K562 (cell line): ENCODE data around the gene SAMD15. TPM values are rescaled to one million over a fixed set of nuclear protein-coding genes. Genes with fewer than 3 reads are reported as not detected.

Experiments
- BCL6 ChIP-seq: fragments of 250-450 bp; sonication (Bioruptor Pico); IDR thresholded peaks from 2 replicates; pipeline ENCODE4 v1.4.0; 2020
- BRCA1 ChIP-seq, 2 experiments: fragments of 450-650 bp in 1 of 2; sonication (generic) in 1 of 2; formaldehyde crosslinking in 1 of 2; IDR thresholded peaks; 2 replicates each; pipeline versions ENCODE4 v1.5.0 to v1.6.1; 2017 to 2020; ENCODE audit warnings: mild to moderate bottlenecking in 1 of 2, missing genetic modification reagents in 1 of 2
- CHD1 ChIP-seq: fragments of 200-600 bp; sonication (generic); IDR thresholded peaks from one replicate; pipeline ENCODE4 v1.6.1; 2012; ENCODE audit warnings: mild to moderate bottlenecking, moderate library complexity, low read length, inconsistent platforms
- DPF2 ChIP-seq: fragments of 450-650 bp; IDR thresholded peaks from 2 replicates; pipeline ENCODE4 v1.6.1; 2016
- ETS2 ChIP-seq: IDR thresholded peaks from 2 replicates; pipeline ENCODE4 v1.6.1; 2016; ENCODE audit warnings: borderline replicate concordance, missing genetic modification characterization, mild to moderate bottlenecking, moderate library complexity, missing compliant biosample characterization; ENCODE audit not compliant: poor library complexity, severe bottlenecking
- JUND ChIP-seq, 2 experiments: IDR thresholded peaks; 2 replicates in 1 of 2; 3 replicates in 1 of 2; pipeline ENCODE4 v1.6.1; 2011; ENCODE audit warnings: borderline replicate concordance in 2 of 2, low read depth in 2 of 2, low read length in 2 of 2, improper control_type of control experiment in 1 of 2, missing biosample characterization in 1 of 2, missing genetic modification characterization in 1 of 2, missing genetic modification reagents in 1 of 2
- MTA1 ChIP-seq: fragments of 450-650 bp; IDR thresholded peaks from 2 replicates; pipeline ENCODE4 v1.6.1; 2017; ENCODE audit warnings: borderline replicate concordance
- MTF1 ChIP-seq: fragments of 250-450 bp; sonication (Bioruptor Pico); IDR thresholded peaks from 2 replicates; pipeline ENCODE4 v1.9.0; 2021; ENCODE audit warnings: moderate library complexity, mild to moderate bottlenecking, inconsistent platforms, borderline replicate concordance
- PRDM10 ChIP-seq: fragments of 450-650 bp; IDR thresholded peaks from 2 replicates; pipeline ENCODE4 v1.6.1; 2018; ENCODE audit not compliant: partially characterized antibody
- PRMT5 ChIP-seq: sonication (generic); formaldehyde crosslinking; IDR thresholded peaks from 2 replicates; pipeline ENCODE4 v1.5.0; 2020; ENCODE audit warnings: missing genetic modification reagents
- SFPQ ChIP-seq: fragments of 200-400 bp; formaldehyde crosslinking; IDR thresholded peaks from 2 replicates; pipeline ENCODE4 v1.6.1; 2017; ENCODE audit warnings: mild to moderate bottlenecking, low read depth, low read length, moderate library complexity
- TEAD1 ChIP-seq, 2 experiments: fragments of 450-650 bp in 1 of 2; sonication (generic) in 1 of 2; formaldehyde crosslinking; IDR thresholded peaks; 2 replicates each; pipeline versions ENCODE4 v1.4.0 to v1.8.0; 2020 to 2022; ENCODE audit warnings: mild to moderate bottlenecking in 2 of 2, missing genetic modification reagents in 1 of 2
- ZNF589 ChIP-seq: fragments of 200-800 bp; sonication (Bioruptor generic); IDR thresholded peaks from 2 replicates; pipeline ENCODE4 v1.6.1; 2016; ENCODE audit warnings: low read depth, missing genetic modification characterization, missing compliant biosample characterization
- ZNF766 ChIP-seq: fragments of 200-800 bp; sonication (Bioruptor generic); conservative IDR thresholded peaks from 2 replicates; pipeline ENCODE4 v1.6.1; 2016; ENCODE audit warnings: missing genetic modification characterization, missing compliant biosample characterization
- polyA plus RNA-seq, 8 experiments: library from polyadenylated mRNA; depleted of rRNA in 4 of 8; stranded (reverse) in 5 of 8; unstranded in 3 of 8; fragments of >200 nt; fragmentation: Nextera tagmentation in 2 of 8; fragmentation: Illumina TruSeq in 1 of 8; extraction: Ambion mirVana in 2 of 8; extraction: Trizol in 1 of 8; gene quantifications; 2 replicates each; pipeline versions ENCODE4 v1.2.1 to v1.2.3, GENCODE V29; 2011 to 2014; ENCODE audit warnings: inconsistent platforms in 1 of 8, missing spikeins in 1 of 8
- total RNA-seq, 7 experiments: library from RNA; depleted of rRNA in 6 of 7; stranded (reverse); fragments of >200 nt in 6 of 7; fragmentation: Illumina TruSeq in 2 of 7; extraction: Trizol in 2 of 7; gene quantifications; 2 replicates each; pipeline versions ENCODE4 v1.2.1 to v1.2.3, GENCODE V29; 2011 to 2021; ENCODE audit warnings: low replicate concordance in 1 of 7

Gene SAMD15
- total and polyA plus RNA-seq, 9 of the 15 experiments (the other 6 are each of a cell fraction or from before 2014, with no cell fraction given) = 0.18 to 0.54 (median 0.25) TPM

GRCh38 chr14:77407158-77407557 is 30.0 kb downstream of the SAMD15 start (continued):
- peak; percentile 70 for TF ChIP-seq PRDM10
- TF ChIP-seq MTA1 = no peak
- no peak for TF ChIP-seq BRCA1 (IDR thresholded peaks at IDR 0.05)
- no peak for TF ChIP-seq BRCA1 (CRISPR knock-in tag; IDR thresholded peaks at IDR 0.05)
- TF ChIP-seq TEAD1 (CRISPR knock-in tag; IDR thresholded peaks at IDR 0.05) = no peak
- 0 out of 2 replicates have a peak, but pooled peaks have one; percentile 12 for TF ChIP-seq JUND (IDR thresholded peaks at IDR 0.05; ENCODE audit: borderline replicate concordance, low read depth, low read length)
- no peak for TF ChIP-seq JUND (tag; IDR thresholded peaks at IDR 0.05; ENCODE audit: borderline replicate concordance, low read depth, low read length)
- peak; percentile 46 for TF ChIP-seq DPF2
- TF ChIP-seq ETS2 (tag) = no peak
- TF ChIP-seq SFPQ = no peak
- no peak for TF ChIP-seq MTF1 (CRISPR knock-in tag)
- no peak for TF ChIP-seq BCL6 (CRISPR knock-in tag)
- TF ChIP-seq ZNF766 (CRISPR knock-in tag) = peak; percentile 35; the same call in 1 of the 2 replicates
- no peak for TF ChIP-seq PRMT5 (CRISPR knock-in tag)
- TF ChIP-seq ZNF589 = no peak
- TF ChIP-seq CHD1 = no peak
